K562 (cell line): ENCODE measurements around the gene FMN1. TPM values are rescaled to one million over a fixed set of nuclear protein-coding genes. Genes with fewer than 3 reads are reported as not detected.
A peak's percentile ranks its signal among the peaks of the same experiment; 100 is the strongest.

Experiments
- ATAC-seq: fragments of 200-7000 bp; cut with Tn5 transposase; 3 replicates; pipeline ENCODE4 v1.9.1; 2020; ENCODE audit warnings: moderate library complexity
- BruUV-seq: library from RNA; stranded (reverse); fragments of 400-500 nt; replicated peaks from 2 replicates; lab custom pipeline; 2021; lab: Mats Ljungman, UMichigan
- CTCF ChIA-PET: fragments of 300-600 bp; formaldehyde crosslinking; extraction: SDS; loops from one replicate; lab custom pipeline; 2021; ENCODE audit warnings: low intra/inter-chr PET ratio; lab: Yijun Ruan, JAX
- POLR2A ChIA-PET: fragments of 300-600, 350-650 bp; sonication (Branson Sonifier 250); formaldehyde crosslinking; extraction: SDS; loops from one replicate; lab custom pipeline; 2021; ENCODE audit warnings: antibody characterized with exemption, inconsistent platforms; lab: Yijun Ruan, JAX
- DNase-seq, 4 experiments: peaks; one replicate each; pipeline versions ENCODE4 v3.0.0 to v3.0.0-alpha.2; 2011 to 2018; ENCODE audit warnings: low spot score in 3 of 4, mixed read lengths in 3 of 4; ENCODE audit errors: extremely low read depth in 1 of 4
- FAIRE-seq: peaks from 2 replicates; lab custom pipeline; 2011; peaks lifted over from hg19 to GRCh38; lab: Jason Lieb, UNC
- H2AFZ ChIP-seq: 2 replicates; pipeline ENCODE4 v1.6.0; 2011; ENCODE audit warnings: low read depth, low read length, control low read depth, inconsistent platforms
- H3K27ac ChIP-seq: fragments of 200-600 bp; 3 replicates; pipeline ENCODE4 v1.8.0; 2011; ENCODE audit warnings: low read depth, mild to moderate bottlenecking, control low read depth, inconsistent platforms, low read length, moderate library complexity, mixed read lengths; ENCODE audit errors: extremely low read depth
- H3K27me3 ChIP-seq, 2 experiments: fragments of 300-600 bp in 1 of 2; 2 replicates in 1 of 2; 3 replicates in 1 of 2; pipeline versions ENCODE4 v1.6.0 to v1.8.0; 2011; ENCODE audit warnings: inconsistent platforms in 2 of 2, low read length in 2 of 2, mild to moderate bottlenecking in 1 of 2, mixed read lengths in 1 of 2, moderate library complexity in 1 of 2; ENCODE audit not compliant: control insufficient read depth in 2 of 2, insufficient read depth in 2 of 2
- H3K36me3 ChIP-seq: fragments of 300-600 bp; 3 replicates; pipeline ENCODE4 v1.8.0; 2011; ENCODE audit warnings: mild to moderate bottlenecking, low read length, inconsistent platforms; ENCODE audit not compliant: control insufficient read depth, insufficient read depth
- H3K4me1 ChIP-seq, 2 experiments: fragments of 200-600 bp in 1 of 2; replicated peaks in 1 of 2; 2 replicates in 1 of 2; 3 replicates in 1 of 2; pipeline versions ENCODE4 v1.5.1 to v1.8.0; 2011; ENCODE audit warnings: inconsistent platforms in 2 of 2, low read length in 2 of 2, mild to moderate bottlenecking in 1 of 2, mixed read lengths in 1 of 2, moderate library complexity in 1 of 2; ENCODE audit not compliant: control insufficient read depth in 2 of 2, insufficient read depth in 2 of 2
- H3K4me2 ChIP-seq: 2 replicates; pipeline ENCODE4 v1.6.1; 2011; ENCODE audit warnings: low read length, control low read depth, inconsistent platforms, mixed read lengths; ENCODE audit not compliant: insufficient read depth
- H3K4me3 ChIP-seq: fragments of 200-600 bp; sonication (generic), shearing (Covaris generic); 2 replicates; pipeline ENCODE4 v1.5.1; 2016; ENCODE audit warnings: control low read depth, inconsistent platforms
- H3K79me2 ChIP-seq: fragments of 200-600 bp; 3 replicates; pipeline ENCODE4 v1.8.0; 2011; ENCODE audit warnings: low read length, inconsistent platforms; ENCODE audit not compliant: control insufficient read depth, insufficient read depth
- H3K9ac ChIP-seq, 2 experiments: 2 replicates each; pipeline versions ENCODE4 v1.6.0 to v1.6.1; 2011; ENCODE audit warnings: low read depth in 2 of 2, low read length in 2 of 2, control low read depth in 1 of 2, inconsistent platforms in 1 of 2, mild to moderate bottlenecking in 1 of 2, mixed read lengths in 1 of 2; ENCODE audit not compliant: insufficient read depth in 1 of 2
- H3K9me1 ChIP-seq: one replicate; pipeline ENCODE4 v1.6.0; 2011; ENCODE audit warnings: inconsistent platforms, mild to moderate bottlenecking, low read length, moderate library complexity; ENCODE audit not compliant: control insufficient read depth, insufficient read depth
- H3K9me3 ChIP-seq: replicated peaks from 2 replicates; pipeline ENCODE4 v1.5.1; 2011; ENCODE audit warnings: low read depth, low read length, inconsistent platforms; ENCODE audit not compliant: control insufficient read depth, insufficient read depth
- H4K20me1 ChIP-seq: replicated peaks from 2 replicates; pipeline ENCODE4 v1.6.1; 2011; ENCODE audit warnings: low read length, inconsistent platforms, mixed read lengths; ENCODE audit not compliant: control insufficient read depth, insufficient read depth
- CREB3L1 ChIP-seq: fragments of 450-650 bp; IDR thresholded peaks from 2 replicates; pipeline ENCODE4 v1.6.1; 2014; ENCODE audit warnings: low read depth, mild to moderate bottlenecking, moderate library complexity, borderline replicate concordance
- CTCFL ChIP-seq: IDR thresholded peaks from 2 replicates; pipeline ENCODE4 v1.6.1; 2011; ENCODE audit warnings: borderline replicate concordance, low read depth, mild to moderate bottlenecking, moderate library complexity, low read length; ENCODE audit not compliant: insufficient read depth, poor library complexity, severe bottlenecking
- DACH1 ChIP-seq: fragments of 450-650 bp; IDR thresholded peaks from 2 replicates; pipeline ENCODE4 v1.6.1; 2018; ENCODE audit not compliant: partially characterized antibody
- MCM5 ChIP-seq: fragments of 450-650 bp; IDR thresholded peaks from 2 replicates; pipeline ENCODE4 v1.6.1; 2016; ENCODE audit warnings: low read depth
- RAD21 ChIP-seq, 2 experiments: fragments of 250-450 bp in 1 of 2; fragments of 450-650 bp in 1 of 2; sonication (Bioruptor Pico) in 1 of 2; formaldehyde crosslinking in 1 of 2; IDR thresholded peaks in 1 of 2; conservative IDR thresholded peaks in 1 of 2; 2 replicates each; pipeline versions ENCODE4 v1.4.0 to v1.8.0; 2020 to 2022; ENCODE audit warnings: mild to moderate bottlenecking in 2 of 2, moderate library complexity in 1 of 2
- SMC3 ChIP-seq: conservative IDR thresholded peaks from 2 replicates; pipeline ENCODE4 v1.6.1; 2011; ENCODE audit warnings: low read depth, low read length, improper control_type of control experiment; ENCODE audit not compliant: insufficient read depth
- ZNF23 ChIP-seq: fragments of 250-450 bp; sonication (Bioruptor Pico); IDR thresholded peaks from 2 replicates; pipeline ENCODE4 v1.4.0; 2020; ENCODE audit warnings: mild to moderate bottlenecking
- WGBS: fragments of 100-300 bp; shearing (Covaris generic); methylation state at CpG from one replicate; pipeline ENCODE4 v1.1.6; 2016; ENCODE audit warnings: low coverage, mixed read lengths; ENCODE audit not compliant: insufficient coverage; ENCODE audit errors: missing lambda C conversion rate; 5-methylcytosine and 5-hydroxymethylcytosine counted together
- in situ Hi-C: fragments of 300-500 bp; cut with MboI; formaldehyde crosslinking; loops from 4 replicates; pipeline ENCODE4 v1.15.0; 2018; ENCODE audit warnings: inconsistent platforms, mixed read lengths
- intact Hi-C: fragments of 100-400 bp; cut with micrococcal nuclease; formaldehyde crosslinking; loops from 2 replicates; pipeline ENCODE4 v1.14.2; 2022
- polyA plus RNA-seq, 8 experiments: library from polyadenylated mRNA; depleted of rRNA in 4 of 8; stranded (reverse) in 5 of 8; unstranded in 3 of 8; fragments of >200 nt; fragmentation: Nextera tagmentation in 2 of 8; fragmentation: Illumina TruSeq in 1 of 8; extraction: Ambion mirVana in 2 of 8; extraction: Trizol in 1 of 8; gene quantifications; 2 replicates each; pipeline versions ENCODE4 v1.2.1 to v1.2.3, GENCODE V29; 2011 to 2014; ENCODE audit warnings: inconsistent platforms in 1 of 8, missing spikeins in 1 of 8
- total RNA-seq, 7 experiments: library from RNA; depleted of rRNA in 6 of 7; stranded (reverse); fragments of >200 nt in 6 of 7; fragmentation: Illumina TruSeq in 2 of 7; extraction: Trizol in 2 of 7; gene quantifications; 2 replicates each; pipeline versions ENCODE4 v1.2.1 to v1.2.3, GENCODE V29; 2011 to 2021; ENCODE audit warnings: low replicate concordance in 1 of 7
- TF ChIP-seq, protein P1 (sequence below), 3 experiments: IDR thresholded peaks in 2 of 3; conservative IDR thresholded peaks in 1 of 3; 2 replicates each; pipeline ENCODE4 v1.5.1; 2011 to 2012; ENCODE audit warnings: low read length in 3 of 3, mild to moderate bottlenecking in 3 of 3, control low read depth in 2 of 3, improper control_type of control experiment in 1 of 3, inconsistent platforms in 1 of 3, low read depth in 1 of 3, mixed read lengths in 1 of 3, moderate library complexity in 1 of 3; ENCODE audit not compliant: insufficient read depth in 2 of 3

The FMN1 gene
- total and polyA plus RNA-seq, 9 of the 15 experiments (the other 6 are each of a cell fraction or from before 2014, with no cell fraction given), result 0.03 to 0.07 (median 0.04) TPM; not detected in 6

DNA sequence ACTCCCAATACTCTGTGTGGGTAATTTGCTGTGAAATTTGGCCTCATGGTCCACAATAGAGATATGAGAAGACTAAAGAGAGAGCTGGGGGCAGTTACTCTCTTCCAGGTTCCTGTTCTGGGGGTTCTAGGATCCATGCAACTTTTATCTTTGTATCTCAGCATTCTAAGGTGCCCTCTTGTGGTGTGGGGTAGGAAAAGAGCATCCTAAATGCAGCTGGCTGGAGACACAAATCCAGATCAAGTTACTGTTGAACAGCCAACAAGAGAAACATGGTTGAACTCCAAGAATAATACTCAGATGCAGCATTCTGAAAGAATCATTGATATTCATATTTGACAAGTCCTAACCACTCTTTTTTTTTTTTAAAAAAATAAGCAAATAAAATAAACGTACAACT lies 238.5 kb downstream of the FMN1 start:
- Histone ChIP-seq H3K79me2 (no peaks in the 10 kb centered on the region), H3K4me1 (no peaks in the 10 kb centered on the region), H3K4me3 (no peak overlapping the region), H3K9ac (no peak overlapping the region), H3K27ac (no peak overlapping the region), H3K9me1 (no peaks in the 10 kb centered on the region), H4K20me1 (no peaks in the 10 kb centered on the region), H3K4me2 (no peak overlapping the region), H2AFZ (no peak overlapping the region), H3K9me3 (no peaks in the 10 kb centered on the region), H3K27me3 (no peaks in the 10 kb centered on the region), H3K36me3 (no peaks in the 10 kb centered on the region)
- peak; percentile 75 for TF ChIP-seq CTCFL
- no peak for TF ChIP-seq DACH1
- TF ChIP-seq RAD21 (CRISPR knock-in tag; conservative IDR thresholded peaks at IDR 0.05 in 1 of 2, IDR thresholded peaks at IDR 0.05 in 1 of 2), result peak; percentile 28 to 40; a peak in 3 of 4 replicates
- 0 out of 2 replicates have a peak, but pooled peaks have one; percentile 6 for TF ChIP-seq SMC3
- no peak for TF ChIP-seq ZNF23 (CRISPR knock-in tag)
- TF ChIP-seq, protein P1, sequence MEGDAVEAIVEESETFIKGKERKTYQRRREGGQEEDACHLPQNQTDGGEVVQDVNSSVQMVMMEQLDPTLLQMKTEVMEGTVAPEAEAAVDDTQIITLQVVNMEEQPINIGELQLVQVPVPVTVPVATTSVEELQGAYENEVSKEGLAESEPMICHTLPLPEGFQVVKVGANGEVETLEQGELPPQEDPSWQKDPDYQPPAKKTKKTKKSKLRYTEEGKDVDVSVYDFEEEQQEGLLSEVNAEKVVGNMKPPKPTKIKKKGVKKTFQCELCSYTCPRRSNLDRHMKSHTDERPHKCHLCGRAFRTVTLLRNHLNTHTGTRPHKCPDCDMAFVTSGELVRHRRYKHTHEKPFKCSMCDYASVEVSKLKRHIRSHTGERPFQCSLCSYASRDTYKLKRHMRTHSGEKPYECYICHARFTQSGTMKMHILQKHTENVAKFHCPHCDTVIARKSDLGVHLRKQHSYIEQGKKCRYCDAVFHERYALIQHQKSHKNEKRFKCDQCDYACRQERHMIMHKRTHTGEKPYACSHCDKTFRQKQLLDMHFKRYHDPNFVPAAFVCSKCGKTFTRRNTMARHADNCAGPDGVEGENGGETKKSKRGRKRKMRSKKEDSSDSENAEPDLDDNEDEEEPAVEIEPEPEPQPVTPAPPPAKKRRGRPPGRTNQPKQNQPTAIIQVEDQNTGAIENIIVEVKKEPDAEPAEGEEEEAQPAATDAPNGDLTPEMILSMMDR (IDR thresholded peaks at IDR 0.05 in 2 of 3, conservative IDR thresholded peaks at IDR 0.05 in 1 of 3; ENCODE audit: insufficient read depth in 2 of 3, low read depth in 1 of 3, low read length in 3 of 3), result peak; percentile 30 to 49 (median 35); a peak in 4 of 6 replicates
- no peak for TF ChIP-seq MCM5
- 0 out of 2 replicates have a peak, but pooled peaks have one; percentile 39 for TF ChIP-seq CREB3L1
- FAIRE-seq (no peak), ATAC-seq (peak; percentile 54; the same call in 1 of the 3 replicates), DNase-seq (peak; percentile 8 to 42 (median 21))
- in situ Hi-C loops, result no loop called here
- intact Hi-C loops, result no loop called here
- WGBS, result 0% methylated on average over 1 of the region's 1 CpG
- ChIA-PET POLR2A (interaction anchor here (1.1 kb wide), 1 partner anchor 120 kb away, joined by 3 read pairs; no protein-coding TSS in a partner anchor), CTCF (interaction anchor here (0.7 to 1.1 kb wide), 2 partner anchors 112 to 123 kb away, joined by 3 read pairs; no protein-coding TSS in a partner anchor)
- BruUV-seq, result no TSS peak
